WI38 (cell line): ENCODE results near the gene MYH7.

ENCODE experiments used
- H3K4me3 ChIP-seq: 2 replicates; pipeline ENCODE4 v1.5.1; 2011; ENCODE audit warnings: low read depth, mild to moderate bottlenecking, control low read depth, low read length
- CTCF ChIP-seq: IDR thresholded peaks from 2 replicates; pipeline ENCODE4 v1.5.1; 2012; ENCODE audit warnings: low read depth, mild to moderate bottlenecking, control low read depth, low read length

The MYH7 gene

GRCh38 chr14:23434488-23435222 is 805 bp downstream of the MYH7 start:
- no peak overlapping the region for H3K4me3 ChIP-seq
- no peak for TF ChIP-seq CTCF

GRCh38 chr14:23433457-23433856 is 2.0 kb downstream of the MYH7 start:
- no peak for TF ChIP-seq CTCF
- H3K4me3 ChIP-seq: no peak overlapping the region

- no peak for TF ChIP-seq CTCF
- H3K4me3 ChIP-seq: no peak overlapping the region
Measured at GRCh38 chr14:23432946-23433345, 2.5 kb downstream of the MYH7 start.

- TF ChIP-seq CTCF: no peak
- H3K4me3 ChIP-seq: no peak overlapping the region
Measured at GRCh38 chr14:23432102-23432925, 3.1 kb downstream of the MYH7 start.

- no peak overlapping the region for H3K4me3 ChIP-seq
- TF ChIP-seq CTCF: no peak
Measured at GRCh38 chr14:23431486-23431885, 4.0 kb downstream of the MYH7 start.

- H3K4me3 ChIP-seq: no peak overlapping the region
- TF ChIP-seq CTCF: no peak
Measured at GRCh38 chr14:23430723-23431085, 4.8 kb downstream of the MYH7 start.
